A549 (cell line): ENCODE results near the gene CDK4.

ENCODE experiments used
- BHLHE40 ChIP-seq: IDR thresholded peaks from 2 replicates; pipeline ENCODE4 v1.6.1; 2012; ENCODE audit warnings: low read depth, low read length, inconsistent platforms
- CBX2 ChIP-seq: fragments of 200-600 bp; sonication (generic); IDR thresholded peaks from 2 replicates; pipeline ENCODE4 v1.6.1; 2016; ENCODE audit warnings: low read depth, mild to moderate bottlenecking, borderline replicate concordance
- CEBPB ChIP-seq, 2 experiments: fragments of >200 bp in 1 of 2; sonication (Bioruptor Twin) in 1 of 2; formaldehyde crosslinking in 1 of 2; IDR thresholded peaks; 2 replicates each; pipeline ENCODE4 v1.6.1; 2012 to 2016
- EP300 ChIP-seq, 2 experiments: fragments of >200 bp; sonication (Bioruptor Twin); formaldehyde crosslinking; IDR thresholded peaks; 2 replicates in 1 of 2; 3 replicates in 1 of 2; pipeline ENCODE4 v1.6.1; 2016 to 2017
- ESRRA ChIP-seq: fragments of 150-350 bp; IDR thresholded peaks from 2 replicates; pipeline ENCODE4 v1.6.1; 2014; ENCODE audit warnings: mild to moderate bottlenecking, low read length, borderline replicate concordance
- MAFK ChIP-seq: fragments of 450-650 bp; IDR thresholded peaks from 2 replicates; pipeline ENCODE4 v1.6.1; 2014; ENCODE audit not compliant: partially characterized antibody
- MAX ChIP-seq: IDR thresholded peaks from 2 replicates; pipeline ENCODE4 v1.6.1; 2012
- POLR2A ChIP-seq: IDR thresholded peaks from 2 replicates; pipeline ENCODE4 v1.6.1; 2012; ENCODE audit warnings: mild to moderate bottlenecking, low read length
- RARB ChIP-seq: fragments of 250-450 bp; sonication (Bioruptor Pico); IDR thresholded peaks from 2 replicates; pipeline ENCODE4 v1.8.0; 2021; ENCODE audit warnings: mild to moderate bottlenecking, moderate library complexity
- REST ChIP-seq: fragments of 200-600 bp; sonication (generic); IDR thresholded peaks from 2 replicates; pipeline ENCODE4 v1.6.1; 2016; ENCODE audit warnings: antibody characterized with exemption, mild to moderate bottlenecking, moderate library complexity
- TF ChIP-seq, protein P1 (sequence below): fragments of 150-350 bp; IDR thresholded peaks from 2 replicates; pipeline ENCODE4 v1.6.1; 2014; ENCODE audit warnings: low read depth, mild to moderate bottlenecking, low read length
- TF ChIP-seq, protein P2 (sequence below): fragments of >200 bp; sonication (Bioruptor Twin); formaldehyde crosslinking; IDR thresholded peaks from 3 replicates; pipeline ENCODE4 v1.5.1; 2016

- TF ChIP-seq CBX2 (no peak), ESRRA (no peak), MAX (no peak), RARB (CRISPR knock-in tag) (no peak), BHLHE40 (no peak), MAFK (no peak), CEBPB (IDR thresholded peaks at IDR 0.05) (no peak), POLR2A (no peak), EP300 (IDR thresholded peaks at IDR 0.05) (no peak), REST (no peak)
- TF ChIP-seq, protein P1, sequence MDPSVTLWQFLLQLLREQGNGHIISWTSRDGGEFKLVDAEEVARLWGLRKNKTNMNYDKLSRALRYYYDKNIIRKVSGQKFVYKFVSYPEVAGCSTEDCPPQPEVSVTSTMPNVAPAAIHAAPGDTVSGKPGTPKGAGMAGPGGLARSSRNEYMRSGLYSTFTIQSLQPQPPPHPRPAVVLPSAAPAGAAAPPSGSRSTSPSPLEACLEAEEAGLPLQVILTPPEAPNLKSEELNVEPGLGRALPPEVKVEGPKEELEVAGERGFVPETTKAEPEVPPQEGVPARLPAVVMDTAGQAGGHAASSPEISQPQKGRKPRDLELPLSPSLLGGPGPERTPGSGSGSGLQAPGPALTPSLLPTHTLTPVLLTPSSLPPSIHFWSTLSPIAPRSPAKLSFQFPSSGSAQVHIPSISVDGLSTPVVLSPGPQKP = no peak
- TF ChIP-seq, protein P2, sequence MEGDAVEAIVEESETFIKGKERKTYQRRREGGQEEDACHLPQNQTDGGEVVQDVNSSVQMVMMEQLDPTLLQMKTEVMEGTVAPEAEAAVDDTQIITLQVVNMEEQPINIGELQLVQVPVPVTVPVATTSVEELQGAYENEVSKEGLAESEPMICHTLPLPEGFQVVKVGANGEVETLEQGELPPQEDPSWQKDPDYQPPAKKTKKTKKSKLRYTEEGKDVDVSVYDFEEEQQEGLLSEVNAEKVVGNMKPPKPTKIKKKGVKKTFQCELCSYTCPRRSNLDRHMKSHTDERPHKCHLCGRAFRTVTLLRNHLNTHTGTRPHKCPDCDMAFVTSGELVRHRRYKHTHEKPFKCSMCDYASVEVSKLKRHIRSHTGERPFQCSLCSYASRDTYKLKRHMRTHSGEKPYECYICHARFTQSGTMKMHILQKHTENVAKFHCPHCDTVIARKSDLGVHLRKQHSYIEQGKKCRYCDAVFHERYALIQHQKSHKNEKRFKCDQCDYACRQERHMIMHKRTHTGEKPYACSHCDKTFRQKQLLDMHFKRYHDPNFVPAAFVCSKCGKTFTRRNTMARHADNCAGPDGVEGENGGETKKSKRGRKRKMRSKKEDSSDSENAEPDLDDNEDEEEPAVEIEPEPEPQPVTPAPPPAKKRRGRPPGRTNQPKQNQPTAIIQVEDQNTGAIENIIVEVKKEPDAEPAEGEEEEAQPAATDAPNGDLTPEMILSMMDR = no peak
Observed at GRCh38 chr12:57707250-57707649, 44.9 kb downstream of the CDK4 start.
